Calu3 (cell line): ENCODE measurements around the gene SPACA4. TPM values are rescaled to one million over a fixed set of nuclear protein-coding genes. Genes with fewer than 3 reads are reported as not detected.

Source experiments
- BruUV-seq: library from RNA; stranded (reverse); fragments of 400-500 nt; replicated peaks from 2 replicates; lab custom pipeline; 2021; lab: Mats Ljungman, UMichigan
- CTCF ChIA-PET: fragments of 300-600 bp; sonication (Branson Sonifier 250); formaldehyde crosslinking; loops from one replicate; lab custom pipeline; 2022; ENCODE audit warnings: antibody characterized with exemption; lab: Charles Lee
- DNase-seq: peaks from one replicate; pipeline ENCODE4 v3.0.0; 2022
- H3K27ac Mint-ChIP-seq: one replicate; pipeline ENCODE4 v1.8.0; 2022; ENCODE audit warnings: mixed read lengths; ENCODE audit not compliant: unreplicated experiment
- H3K27me3 Mint-ChIP-seq: one replicate; pipeline ENCODE4 v1.8.0; 2022; ENCODE audit warnings: mixed read lengths; ENCODE audit not compliant: unreplicated experiment
- H3K36me3 Mint-ChIP-seq: one replicate; pipeline ENCODE4 v1.8.0; 2022; ENCODE audit warnings: mild to moderate bottlenecking, moderate library complexity, mixed read lengths; ENCODE audit not compliant: insufficient read depth, unreplicated experiment
- H3K4me1 Mint-ChIP-seq: one replicate; pipeline ENCODE4 v1.8.0; 2022; ENCODE audit warnings: mild to moderate bottlenecking, low read depth, mixed read lengths; ENCODE audit not compliant: unreplicated experiment
- H3K4me3 Mint-ChIP-seq: one replicate; pipeline ENCODE4 v1.8.0; 2022; ENCODE audit warnings: mild to moderate bottlenecking, low read depth, moderate library complexity, mixed read lengths; ENCODE audit not compliant: unreplicated experiment
- H3K9me3 Mint-ChIP-seq: one replicate; pipeline ENCODE4 v1.8.0; 2022; ENCODE audit warnings: low read depth, mixed read lengths; ENCODE audit not compliant: unreplicated experiment
- intact Hi-C: fragments of 100-400 bp; cut with micrococcal nuclease; formaldehyde crosslinking; loops from one replicate; pipeline ENCODE4 v1.10.0; 2022; ENCODE audit not compliant: unreplicated experiment
- total RNA-seq: library from RNA; stranded (reverse); gene quantifications from 2 replicates; pipeline ENCODE4 v1.2.3, GENCODE V29; 2022
- TF ChIP-seq, protein P1 (sequence below): fragments of 200-600 bp; IDR thresholded peaks from one replicate; pipeline ENCODE4 v1.8.0; 2022; ENCODE audit warnings: antibody characterized with exemption; ENCODE audit not compliant: unreplicated experiment

Gene SPACA4
- total RNA-seq, 1 experiment from 2014 or later: not detected

- DNase-seq: no peak
- peaks cover 18% of the 10 kb centered on the region for H3K4me1 Mint-ChIP-seq
- peaks cover 12% of the 10 kb centered on the region for H3K36me3 Mint-ChIP-seq
- BruUV-seq: no TSS peak
- no peaks in the 10 kb centered on the region for H3K27me3 Mint-ChIP-seq
- TF ChIP-seq, protein P1, sequence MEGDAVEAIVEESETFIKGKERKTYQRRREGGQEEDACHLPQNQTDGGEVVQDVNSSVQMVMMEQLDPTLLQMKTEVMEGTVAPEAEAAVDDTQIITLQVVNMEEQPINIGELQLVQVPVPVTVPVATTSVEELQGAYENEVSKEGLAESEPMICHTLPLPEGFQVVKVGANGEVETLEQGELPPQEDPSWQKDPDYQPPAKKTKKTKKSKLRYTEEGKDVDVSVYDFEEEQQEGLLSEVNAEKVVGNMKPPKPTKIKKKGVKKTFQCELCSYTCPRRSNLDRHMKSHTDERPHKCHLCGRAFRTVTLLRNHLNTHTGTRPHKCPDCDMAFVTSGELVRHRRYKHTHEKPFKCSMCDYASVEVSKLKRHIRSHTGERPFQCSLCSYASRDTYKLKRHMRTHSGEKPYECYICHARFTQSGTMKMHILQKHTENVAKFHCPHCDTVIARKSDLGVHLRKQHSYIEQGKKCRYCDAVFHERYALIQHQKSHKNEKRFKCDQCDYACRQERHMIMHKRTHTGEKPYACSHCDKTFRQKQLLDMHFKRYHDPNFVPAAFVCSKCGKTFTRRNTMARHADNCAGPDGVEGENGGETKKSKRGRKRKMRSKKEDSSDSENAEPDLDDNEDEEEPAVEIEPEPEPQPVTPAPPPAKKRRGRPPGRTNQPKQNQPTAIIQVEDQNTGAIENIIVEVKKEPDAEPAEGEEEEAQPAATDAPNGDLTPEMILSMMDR: no peak
- H3K9me3 Mint-ChIP-seq: no peaks in the 10 kb centered on the region
- no peak overlapping the region for H3K27ac Mint-ChIP-seq
- CTCF ChIA-PET: no interaction called here
- H3K4me3 Mint-ChIP-seq: no peak overlapping the region
- intact Hi-C loops: no loop called here
Observed at GRCh38 chr19:48561412-48561811, 45.1 kb upstream of the SPACA4 start.

GRCh38 chr19:48565090-48565489 lies 41.5 kb upstream of the SPACA4 start:
- H3K27me3 Mint-ChIP-seq: no peaks in the 10 kb centered on the region
- H3K4me3 Mint-ChIP-seq: no peak overlapping the region
- H3K36me3 Mint-ChIP-seq: peaks cover 13% of the 10 kb centered on the region
- peaks cover 31% of the 10 kb centered on the region for H3K4me1 Mint-ChIP-seq
- TF ChIP-seq, protein P1: no peak
- intact Hi-C loops: no loop called here
- no TSS peak for BruUV-seq
- peak; percentile 56 for DNase-seq
- no peaks in the 10 kb centered on the region for H3K9me3 Mint-ChIP-seq
- CTCF ChIA-PET: interaction anchor here (0.8 kb wide), 1 partner anchor 19 kb away, joined by 3 read pairs; no protein-coding TSS in a partner anchor
- H3K27ac Mint-ChIP-seq: no peak overlapping the region

DNA sequence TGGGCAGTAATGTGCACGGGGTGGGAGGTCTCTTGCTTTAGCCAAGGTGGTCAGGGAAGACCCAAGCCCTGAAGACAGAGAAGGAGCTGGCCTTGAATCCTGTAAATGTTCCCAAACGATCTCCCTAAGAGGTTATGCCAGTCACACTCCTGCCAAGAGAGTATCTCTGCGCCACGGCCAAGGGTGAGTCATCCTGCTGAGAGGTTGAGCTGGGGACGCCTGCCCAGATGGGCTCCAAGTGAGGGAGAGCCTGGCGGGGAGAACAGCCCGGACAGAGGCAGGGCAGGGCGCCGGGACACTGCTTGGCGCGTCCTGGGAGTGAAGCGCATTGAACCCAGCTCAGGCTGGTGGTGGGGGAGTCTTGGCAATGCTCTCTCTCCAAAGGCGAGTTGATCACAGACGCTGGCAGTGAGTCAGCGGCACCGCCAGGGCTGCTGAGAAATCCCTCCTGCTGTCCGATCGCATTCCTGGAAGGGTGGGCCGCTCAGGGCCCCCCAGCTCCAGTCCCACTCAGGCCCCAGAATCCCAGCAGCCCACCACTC lies 38.1 kb upstream of the SPACA4 start:
- TF ChIP-seq, protein P1: no peak
- Mint-ChIP-seq H3K27me3 (no peaks in the 10 kb centered on the region), H3K4me1 (peaks cover 31% of the 10 kb centered on the region), H3K4me3 (peak overlapping the region; percentile 19), H3K27ac (no peak overlapping the region), H3K36me3 (peaks cover 13% of the 10 kb centered on the region), H3K9me3 (no peaks in the 10 kb centered on the region)
- DNase-seq: peak; percentile 83
- no TSS peak for BruUV-seq
- intact Hi-C loops: no loop called here
- CTCF ChIA-PET: interaction anchor here (0.5 to 1.1 kb wide), 9 partner anchors 16 to 1684 kb away, joined by 3 to 5 read pairs (median 4); partner anchors contain the start of gene KDELR1

- CTCF ChIA-PET: no interaction called here
- no peak overlapping the region for H3K4me3 Mint-ChIP-seq
- TF ChIP-seq, protein P1: no peak
- H3K27me3 Mint-ChIP-seq: no peaks in the 10 kb centered on the region
- peaks cover 13% of the 10 kb centered on the region for H3K36me3 Mint-ChIP-seq
- no peak overlapping the region for H3K27ac Mint-ChIP-seq
- no peaks in the 10 kb centered on the region for H3K9me3 Mint-ChIP-seq
- DNase-seq: no peak
- peaks cover 30% of the 10 kb centered on the region for H3K4me1 Mint-ChIP-seq
- no TSS peak for BruUV-seq
- intact Hi-C loops: no loop called here
Observed at GRCh38 chr19:48569814-48570213, 36.7 kb upstream of the SPACA4 start.
